ENCODE results near the gene PCDH12. TPM values are rescaled to one million over a fixed set of nuclear protein-coding genes. Genes with fewer than 3 reads are reported as not detected.

The PCDH12 gene
- 0.03 and 0.07 TPM in 2 replicates for polyA plus RNA-seq (2013)

DNA sequence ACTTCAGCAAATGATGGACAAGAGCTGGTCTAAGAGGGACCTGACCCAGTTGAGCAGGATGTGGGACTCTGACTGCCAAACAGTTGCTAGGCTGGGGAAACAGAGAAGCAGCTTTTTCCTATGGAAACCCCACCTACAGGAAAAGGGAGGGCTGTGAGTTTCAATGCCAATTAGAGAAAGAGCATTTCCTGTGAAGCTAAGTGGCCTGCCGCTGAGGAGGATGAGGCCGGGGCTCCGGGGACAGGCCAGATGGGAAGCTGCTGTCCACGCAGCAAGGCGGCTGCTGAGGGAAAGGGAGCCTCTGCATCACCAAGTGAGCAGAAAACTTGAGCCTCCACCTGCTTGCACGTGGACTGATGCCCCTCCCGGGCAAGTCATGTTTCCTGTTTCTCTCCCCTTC is at the start of gene PCDH12:
Gene PCDH12, minus strand, starts transcription at position 90 of the 400 bp plus-strand sequence. CDS start 351 bp downstream, outside the sequence.
- Histone ChIP-seq H3K9me3 (ENCODE audit: insufficient read depth, low read depth, low read length) (peaks cover 2% of the 10 kb centered on the region), H2BK120ac (ENCODE audit: insufficient read depth, low read length, poor library complexity) (no peak within 1 kb of the TSS), H3K23ac (ENCODE audit: low read length) (no peak within 1 kb of the TSS), H3K4ac (ENCODE audit: low read depth, low read length) (no peak within 1 kb of the TSS), H4K8ac (ENCODE audit: low read depth, low read length) (no peak within 1 kb of the TSS), H2BK12ac (ENCODE audit: low read length) (no peak within 1 kb of the TSS), H3K36me3 (ENCODE audit: control insufficient read depth in 1 of 2, insufficient read depth in 2 of 2, low read length in 2 of 2) (no peaks in the 10 kb centered on the region), H3K4me1 (ENCODE audit: control insufficient read depth in 1 of 2, insufficient read depth in 2 of 2, low read length in 2 of 2) (no peaks in the 10 kb centered on the region), H3K27me3 (ENCODE audit: insufficient read depth, low read length) (no peaks in the 10 kb centered on the region), H3K18ac (ENCODE audit: low read length) (no peak within 1 kb of the TSS), H3K27ac (ENCODE audit: low read depth, low read length) (no peak within 1 kb of the TSS), H4K12ac (ENCODE audit: low read depth, low read length) (no peak within 1 kb of the TSS), H3K14ac (ENCODE audit: low read length) (no peak within 1 kb of the TSS), H2AK5ac (ENCODE audit: low read length) (no peak within 1 kb of the TSS), H2BK5ac (ENCODE audit: low read depth, low read length, poor library complexity) (no peak within 1 kb of the TSS), H3K4me3 (ENCODE audit: low read depth, low read length) (no peak within 1 kb of the TSS), H3K79me1 (ENCODE audit: low read length) (no peaks in the 10 kb centered on the region), H3K79me2 (ENCODE audit: control insufficient read depth, insufficient read depth, low read length, poor library complexity) (no peaks in the 10 kb centered on the region), H3K9ac (ENCODE audit: low read length) (no peak within 1 kb of the TSS), H4K91ac (ENCODE audit: low read depth, low read length) (no peak within 1 kb of the TSS), H3K4me2 (ENCODE audit: low read length) (no peak within 1 kb of the TSS), H2AFZ (ENCODE audit: insufficient read depth, low read length, poor library complexity) (no peak within 1 kb of the TSS)
- DNase-seq, result no peak
- no CpG with 5 or more reads among the region's 7 CpGs for WGBS (ENCODE audit: extremely low coverage, insufficient coverage, insufficient read length)

GRCh38 chr5:142007237-142007544 is 49.2 kb upstream of the PCDH12 start:
- no peak overlapping the region for H3K4me3 ChIP-seq (ENCODE audit: low read depth, low read length)
- no peak overlapping the region for H3K18ac ChIP-seq (ENCODE audit: low read length)
- no peak overlapping the region for H3K27ac ChIP-seq (ENCODE audit: low read depth, low read length)
- no peaks in the 10 kb centered on the region for H3K9me3 ChIP-seq (ENCODE audit: insufficient read depth, low read depth, low read length)
- no peak overlapping the region for H2BK5ac ChIP-seq (ENCODE audit: low read depth, low read length, poor library complexity)
- H3K79me2 ChIP-seq (ENCODE audit: control insufficient read depth, insufficient read depth, low read length, poor library complexity), result no peaks in the 10 kb centered on the region
- H4K12ac ChIP-seq (ENCODE audit: low read depth, low read length), result no peak overlapping the region
- H3K79me1 ChIP-seq (ENCODE audit: low read length), result no peaks in the 10 kb centered on the region
- H3K36me3 ChIP-seq (ENCODE audit: control insufficient read depth in 1 of 2, insufficient read depth in 2 of 2, low read length in 2 of 2), result peaks cover 17 to 40% of the 10 kb centered on the region in 2 experiments
- no peak overlapping the region for H3K9ac ChIP-seq (ENCODE audit: low read length)
- no peak overlapping the region for H3K4me2 ChIP-seq (ENCODE audit: low read length)
- H2BK120ac ChIP-seq (ENCODE audit: insufficient read depth, low read length, poor library complexity), result no peak overlapping the region
- H2AFZ ChIP-seq (ENCODE audit: insufficient read depth, low read length, poor library complexity), result no peak overlapping the region
- no peak overlapping the region for H3K4ac ChIP-seq (ENCODE audit: low read depth, low read length)
- H4K8ac ChIP-seq (ENCODE audit: low read depth, low read length), result no peak overlapping the region
- H2AK5ac ChIP-seq (ENCODE audit: low read length), result no peak overlapping the region
- H3K23ac ChIP-seq (ENCODE audit: low read length), result no peak overlapping the region
- no peak overlapping the region for H2BK12ac ChIP-seq (ENCODE audit: low read length)
- DNase-seq, result no peak
- peaks cover 0 to 2% of the 10 kb centered on the region in 2 experiments for H3K4me1 ChIP-seq (ENCODE audit: control insufficient read depth in 1 of 2, insufficient read depth in 2 of 2, low read length in 2 of 2)
- H4K91ac ChIP-seq (ENCODE audit: low read depth, low read length), result no peak overlapping the region
- no CpG with 5 or more reads among the region's 1 CpG for WGBS (ENCODE audit: extremely low coverage, insufficient coverage, insufficient read length)
- H3K14ac ChIP-seq (ENCODE audit: low read length), result no peak overlapping the region
- no peaks in the 10 kb centered on the region for H3K27me3 ChIP-seq (ENCODE audit: insufficient read depth, low read length)

GRCh38 chr5:142006363-142007236 is 48.6 kb upstream of the PCDH12 start:
- no peak overlapping the region for H3K4ac ChIP-seq (ENCODE audit: low read depth, low read length)
- no CpG with 5 or more reads among the region's 3 CpGs for WGBS (ENCODE audit: extremely low coverage, insufficient coverage, insufficient read length)
- H3K4me2 ChIP-seq (ENCODE audit: low read length), result no peak overlapping the region

GRCh38 chr5:142003266-142003800 is 45.3 kb upstream of the PCDH12 start:
- no peaks in the 10 kb centered on the region for H3K4me1 ChIP-seq (ENCODE audit: control insufficient read depth in 1 of 2, insufficient read depth in 2 of 2, low read length in 2 of 2)
- WGBS (ENCODE audit: extremely low coverage, insufficient coverage, insufficient read length), result no CpG with 5 or more reads among the region's 2 CpGs
- DNase-seq, result peak; percentile 57 to 70
- H3K27me3 ChIP-seq (ENCODE audit: insufficient read depth, low read length), result no peaks in the 10 kb centered on the region
- H3K79me1 ChIP-seq (ENCODE audit: low read length), result no peaks in the 10 kb centered on the region
- H4K8ac ChIP-seq (ENCODE audit: low read depth, low read length), result no peak overlapping the region
- no peak overlapping the region for H4K91ac ChIP-seq (ENCODE audit: low read depth, low read length)
- no peak overlapping the region for H2BK12ac ChIP-seq (ENCODE audit: low read length)
- no peak overlapping the region for H3K4me3 ChIP-seq (ENCODE audit: low read depth, low read length)
- H3K36me3 ChIP-seq (ENCODE audit: control insufficient read depth in 1 of 2, insufficient read depth in 2 of 2, low read length in 2 of 2), result peaks cover 20 to 46% of the 10 kb centered on the region in 2 experiments
- H3K4ac ChIP-seq (ENCODE audit: low read depth, low read length), result no peak overlapping the region
- H3K9ac ChIP-seq (ENCODE audit: low read length), result no peak overlapping the region
- H4K12ac ChIP-seq (ENCODE audit: low read depth, low read length), result no peak overlapping the region
- H3K79me2 ChIP-seq (ENCODE audit: control insufficient read depth, insufficient read depth, low read length, poor library complexity), result no peaks in the 10 kb centered on the region
- H3K27ac ChIP-seq (ENCODE audit: low read depth, low read length), result no peak overlapping the region
- no peak overlapping the region for H3K18ac ChIP-seq (ENCODE audit: low read length)
- no peak overlapping the region for H3K4me2 ChIP-seq (ENCODE audit: low read length)
- H3K14ac ChIP-seq (ENCODE audit: low read length), result no peak overlapping the region
- H2BK5ac ChIP-seq (ENCODE audit: low read depth, low read length, poor library complexity), result no peak overlapping the region
- no peak overlapping the region for H2AFZ ChIP-seq (ENCODE audit: insufficient read depth, low read length, poor library complexity)
- H3K23ac ChIP-seq (ENCODE audit: low read length), result no peak overlapping the region
- H2AK5ac ChIP-seq (ENCODE audit: low read length), result no peak overlapping the region
- H3K9me3 ChIP-seq (ENCODE audit: insufficient read depth, low read depth, low read length), result no peaks in the 10 kb centered on the region
- H2BK120ac ChIP-seq (ENCODE audit: insufficient read depth, low read length, poor library complexity), result no peak overlapping the region

More at GRCh38 chr5:142006363-142007236, 48.6 kb upstream of the PCDH12 start:
- Histone ChIP-seq H3K23ac (ENCODE audit: low read length) (no peak overlapping the region), H4K91ac (ENCODE audit: low read depth, low read length) (no peak overlapping the region), H2BK120ac (ENCODE audit: insufficient read depth, low read length, poor library complexity) (no peak overlapping the region), H4K12ac (ENCODE audit: low read depth, low read length) (no peak overlapping the region), H3K9me3 (ENCODE audit: insufficient read depth, low read depth, low read length) (no peaks in the 10 kb centered on the region), H3K18ac (ENCODE audit: low read length) (no peak overlapping the region), H2AFZ (ENCODE audit: insufficient read depth, low read length, poor library complexity) (no peak overlapping the region), H3K4me3 (ENCODE audit: low read depth, low read length) (no peak overlapping the region), H3K14ac (ENCODE audit: low read length) (no peak overlapping the region), H3K79me1 (ENCODE audit: low read length) (no peaks in the 10 kb centered on the region), H3K79me2 (ENCODE audit: control insufficient read depth, insufficient read depth, low read length, poor library complexity) (no peaks in the 10 kb centered on the region), H3K27ac (ENCODE audit: low read depth, low read length) (no peak overlapping the region), H3K36me3 (ENCODE audit: control insufficient read depth in 1 of 2, insufficient read depth in 2 of 2, low read length in 2 of 2) (peaks cover 17 to 37% of the 10 kb centered on the region in 2 experiments), H2BK12ac (ENCODE audit: low read length) (no peak overlapping the region), H2AK5ac (ENCODE audit: low read length) (no peak overlapping the region), H4K8ac (ENCODE audit: low read depth, low read length) (no peak overlapping the region), H3K27me3 (ENCODE audit: insufficient read depth, low read length) (no peaks in the 10 kb centered on the region), H3K9ac (ENCODE audit: low read length) (no peak overlapping the region), H2BK5ac (ENCODE audit: low read depth, low read length, poor library complexity) (no peak overlapping the region), H3K4me1 (ENCODE audit: control insufficient read depth in 1 of 2, insufficient read depth in 2 of 2, low read length in 2 of 2) (no peaks in the 10 kb centered on the region)
- DNase-seq, result peak in 1 of 2 donors; percentile 17
